ENCODE results near the gene LAMA2.

The LAMA2 gene

GRCh38 chr6:128954308-128955043 lies 71.5 kb downstream of the LAMA2 start:
- H3K4me3 Mint-ChIP-seq: no peak overlapping the region
- DNase-seq (no peak), ATAC-seq (no peak)
- H3K4me1 Mint-ChIP-seq: no peaks in the 10 kb centered on the region
- H3K9me3 Mint-ChIP-seq: no peaks in the 10 kb centered on the region
- H3K27ac Mint-ChIP-seq: no peak overlapping the region
- no peaks in the 10 kb centered on the region for H3K27me3 Mint-ChIP-seq

GRCh38 chr6:128963561-128963960 lies 80.6 kb downstream of the LAMA2 start:
- Mint-ChIP-seq H3K27me3 (no peaks in the 10 kb centered on the region), H3K4me1 (no peaks in the 10 kb centered on the region), H3K9me3 (no peaks in the 10 kb centered on the region), H3K4me3 (no peak overlapping the region), H3K27ac (no peak overlapping the region)
- ATAC-seq (no peak), DNase-seq (no peak)

- DNase-seq (no peak), ATAC-seq (no peak)
- Mint-ChIP-seq H3K4me3 (no peak overlapping the region), H3K27ac (no peak overlapping the region), H3K27me3 (no peaks in the 10 kb centered on the region), H3K9me3 (no peaks in the 10 kb centered on the region), H3K4me1 (no peaks in the 10 kb centered on the region)
Measured at GRCh38 chr6:128964233-128964755, 81.4 kb downstream of the LAMA2 start.

- no peaks in the 10 kb centered on the region for H3K4me1 Mint-ChIP-seq
- no peak overlapping the region for H3K27ac Mint-ChIP-seq
- no peak for DNase-seq
- no peaks in the 10 kb centered on the region for H3K27me3 Mint-ChIP-seq
- H3K9me3 Mint-ChIP-seq: no peaks in the 10 kb centered on the region
- ATAC-seq: no peak
- H3K4me3 Mint-ChIP-seq: no peak overlapping the region
Measured at GRCh38 chr6:128964771-128965170, 81.8 kb downstream of the LAMA2 start.

GRCh38 chr6:128966934-128967333 lies 84.0 kb downstream of the LAMA2 start:
- no peaks in the 10 kb centered on the region for H3K9me3 Mint-ChIP-seq
- H3K4me3 Mint-ChIP-seq: no peak overlapping the region
- DNase-seq (no peak), ATAC-seq (no peak)
- H3K27ac Mint-ChIP-seq: no peak overlapping the region
- no peaks in the 10 kb centered on the region for H3K27me3 Mint-ChIP-seq
- H3K4me1 Mint-ChIP-seq: no peaks in the 10 kb centered on the region

- no peak overlapping the region for H3K4me3 Mint-ChIP-seq
- H3K9me3 Mint-ChIP-seq: no peaks in the 10 kb centered on the region
- no peaks in the 10 kb centered on the region for H3K4me1 Mint-ChIP-seq
- no peak overlapping the region for H3K27ac Mint-ChIP-seq
- ATAC-seq: no peak
- H3K27me3 Mint-ChIP-seq: peaks cover 6% of the 10 kb centered on the region
- no peak for DNase-seq
Measured at GRCh38 chr6:128979071-128979470, 96.1 kb downstream of the LAMA2 start.

- Mint-ChIP-seq H3K9me3 (no peaks in the 10 kb centered on the region), H3K27me3 (no peaks in the 10 kb centered on the region), H3K4me1 (no peaks in the 10 kb centered on the region), H3K4me3 (no peak overlapping the region), H3K27ac (peak overlapping the region in 1 of 2 donors; percentile 2)
- ATAC-seq: no peak
- no peak for DNase-seq
Measured at GRCh38 chr6:128981716-128982115, 98.8 kb downstream of the LAMA2 start.

GRCh38 chr6:128990360-128990759 lies 107.4 kb downstream of the LAMA2 start:
- ATAC-seq (no peak), DNase-seq (no peak)
- Mint-ChIP-seq H3K4me1 (no peaks in the 10 kb centered on the region), H3K4me3 (no peak overlapping the region), H3K27me3 (peaks cover 6% of the 10 kb centered on the region), H3K27ac (no peak overlapping the region), H3K9me3 (no peaks in the 10 kb centered on the region)

- peaks cover 6% of the 10 kb centered on the region for H3K27me3 Mint-ChIP-seq
- ATAC-seq (no peak), DNase-seq (no peak)
- no peak overlapping the region for H3K27ac Mint-ChIP-seq
- H3K9me3 Mint-ChIP-seq: peaks cover 2 to 3% of the 10 kb centered on the region in 2 donors
- no peak overlapping the region for H3K4me3 Mint-ChIP-seq
- H3K4me1 Mint-ChIP-seq: no peaks in the 10 kb centered on the region
Measured at GRCh38 chr6:128990915-128991314, 108.0 kb downstream of the LAMA2 start.

GRCh38 chr6:128993166-128993565 lies 110.2 kb downstream of the LAMA2 start:
- ATAC-seq: no peak
- peaks cover 6% of the 10 kb centered on the region for H3K27me3 Mint-ChIP-seq

GRCh38 chr6:128997880-128998279 lies 114.9 kb downstream of the LAMA2 start:
- H3K4me1 Mint-ChIP-seq: no peaks in the 10 kb centered on the region
- no peak for DNase-seq
- H3K27me3 Mint-ChIP-seq: peaks cover 6% of the 10 kb centered on the region
- H3K9me3 Mint-ChIP-seq: peaks cover 7 to 19% of the 10 kb centered on the region in 2 donors
- no peak overlapping the region for H3K4me3 Mint-ChIP-seq
- no peak overlapping the region for H3K27ac Mint-ChIP-seq
- ATAC-seq: no peak

More at GRCh38 chr6:128993166-128993565, 110.2 kb downstream of the LAMA2 start:
- Mint-ChIP-seq H3K27ac (no peak overlapping the region), H3K4me1 (no peaks in the 10 kb centered on the region), H3K9me3 (peaks cover 7 to 18% of the 10 kb centered on the region in 2 donors), H3K4me3 (no peak overlapping the region)
- DNase-seq: no peak

GRCh38 chr6:129006724-129007514 lies 124.0 kb downstream of the LAMA2 start:
- H3K4me3 Mint-ChIP-seq: no peak overlapping the region
- no peak for ATAC-seq
- DNase-seq: no peak
- H3K9me3 Mint-ChIP-seq: no peaks in the 10 kb centered on the region
- H3K27ac Mint-ChIP-seq: no peak overlapping the region
- no peaks in the 10 kb centered on the region for H3K4me1 Mint-ChIP-seq
- H3K27me3 Mint-ChIP-seq: no peaks in the 10 kb centered on the region

GRCh38 chr6:129007701-129008373 lies 124.9 kb downstream of the LAMA2 start:
- ATAC-seq (no peak), DNase-seq (no peak)
- no peak overlapping the region for H3K4me3 Mint-ChIP-seq
- no peaks in the 10 kb centered on the region for H3K27me3 Mint-ChIP-seq
- H3K4me1 Mint-ChIP-seq: no peaks in the 10 kb centered on the region
- H3K9me3 Mint-ChIP-seq: no peaks in the 10 kb centered on the region
- no peak overlapping the region for H3K27ac Mint-ChIP-seq

GRCh38 chr6:129008591-129008990 lies 125.7 kb downstream of the LAMA2 start:
- DNase-seq (no peak), ATAC-seq (no peak)
- no peak overlapping the region for H3K27ac Mint-ChIP-seq
- no peaks in the 10 kb centered on the region for H3K4me1 Mint-ChIP-seq
- no peaks in the 10 kb centered on the region for H3K9me3 Mint-ChIP-seq
- H3K4me3 Mint-ChIP-seq: no peak overlapping the region
- H3K27me3 Mint-ChIP-seq: no peaks in the 10 kb centered on the region

- DNase-seq: no peak
- no peaks in the 10 kb centered on the region for H3K27me3 Mint-ChIP-seq
- H3K4me1 Mint-ChIP-seq: no peaks in the 10 kb centered on the region
- H3K4me3 Mint-ChIP-seq: no peak overlapping the region
- no peak overlapping the region for H3K27ac Mint-ChIP-seq
- no peak for ATAC-seq
- no peaks in the 10 kb centered on the region for H3K9me3 Mint-ChIP-seq
Measured at GRCh38 chr6:129009851-129010250, 126.9 kb downstream of the LAMA2 start.

GRCh38 chr6:129014302-129014701 lies 131.4 kb downstream of the LAMA2 start:
- DNase-seq: no peak
- H3K27me3 Mint-ChIP-seq: no peaks in the 10 kb centered on the region
- H3K27ac Mint-ChIP-seq: no peak overlapping the region
- no peak overlapping the region for H3K4me3 Mint-ChIP-seq
- peaks cover 0 to 5% of the 10 kb centered on the region in 2 donors for H3K9me3 Mint-ChIP-seq
- no peak for ATAC-seq
- no peaks in the 10 kb centered on the region for H3K4me1 Mint-ChIP-seq
